GM21737 (cell line): ENCODE measurements around the gene TMEM120A.

Source experiments
- ATAC-seq: cut with Tn5 transposase; IDR thresholded peaks from one replicate; pipeline ENCODE4 v1.9.1; 2021; ENCODE audit warnings: mild to moderate bottlenecking, moderate library complexity; ENCODE audit not compliant: unreplicated experiment

TMEM120A gene

GRCh38 chr7:75981453-75982305 lies 12.7 kb downstream of the TMEM120A start:
- no peak for ATAC-seq

- ATAC-seq, result no peak
Measured at GRCh38 chr7:75981203-75981452, 13.3 kb downstream of the TMEM120A start.

- no peak for ATAC-seq
Measured at GRCh38 chr7:75980430-75981202, 13.8 kb downstream of the TMEM120A start.

- ATAC-seq, result no peak
Measured at GRCh38 chr7:75979759-75980429, 14.5 kb downstream of the TMEM120A start.

GRCh38 chr7:75977743-75978142 lies 16.7 kb downstream of the TMEM120A start:
- ATAC-seq, result no peak

GRCh38 chr7:75971961-75972763 lies 22.2 kb downstream of the TMEM120A start:
- no peak for ATAC-seq

GRCh38 chr7:75971309-75971960 lies 23.0 kb downstream of the TMEM120A start:
- no peak for ATAC-seq

- no peak for ATAC-seq
Measured at GRCh38 chr7:75969704-75970498, 24.5 kb downstream of the TMEM120A start.

GRCh38 chr7:75969182-75969581 lies 25.2 kb downstream of the TMEM120A start:
- ATAC-seq, result no peak

GRCh38 chr7:75968561-75969001 lies 25.8 kb downstream of the TMEM120A start:
- no peak for ATAC-seq

- no peak for ATAC-seq
Measured at GRCh38 chr7:75968012-75968411, 26.4 kb downstream of the TMEM120A start.

GRCh38 chr7:75967487-75967997 lies 26.9 kb downstream of the TMEM120A start:
- no peak for ATAC-seq

GRCh38 chr7:75967055-75967454 lies 27.3 kb downstream of the TMEM120A start:
- no peak for ATAC-seq

GRCh38 chr7:75966190-75966961 lies 28.0 kb downstream of the TMEM120A start:
- no peak for ATAC-seq

- ATAC-seq, result no peak
Measured at GRCh38 chr7:75965617-75966016, 28.8 kb downstream of the TMEM120A start.

- no peak for ATAC-seq
Measured at GRCh38 chr7:75963381-75963995, 30.9 kb downstream of the TMEM120A start.

GRCh38 chr7:75962607-75963380 lies 31.6 kb downstream of the TMEM120A start:
- ATAC-seq, result no peak
